Body of pancreas (tissue), 4 donors: ENCODE data around the gene PLPP2.

ENCODE experiments used
- POLR2A ChIP-seq, 3 donors: fragments of 450-650 bp; IDR thresholded peaks; one replicate each; pipeline ENCODE4 v1.6.1; 2016; ENCODE audit warnings: antibody characterized with exemption in 3 of 3, mild to moderate bottlenecking in 2 of 3
- TF ChIP-seq, protein P1 (sequence below), 7 experiments: fragments of 450-650 bp in 4 of 7; fragments of 200-600 bp in 3 of 7; sonication (generic) in 3 of 7; IDR thresholded peaks; one replicate each; pipeline ENCODE4 v1.5.1; 2016 to 2019; ENCODE audit warnings: antibody characterized with exemption in 7 of 7

DNA sequence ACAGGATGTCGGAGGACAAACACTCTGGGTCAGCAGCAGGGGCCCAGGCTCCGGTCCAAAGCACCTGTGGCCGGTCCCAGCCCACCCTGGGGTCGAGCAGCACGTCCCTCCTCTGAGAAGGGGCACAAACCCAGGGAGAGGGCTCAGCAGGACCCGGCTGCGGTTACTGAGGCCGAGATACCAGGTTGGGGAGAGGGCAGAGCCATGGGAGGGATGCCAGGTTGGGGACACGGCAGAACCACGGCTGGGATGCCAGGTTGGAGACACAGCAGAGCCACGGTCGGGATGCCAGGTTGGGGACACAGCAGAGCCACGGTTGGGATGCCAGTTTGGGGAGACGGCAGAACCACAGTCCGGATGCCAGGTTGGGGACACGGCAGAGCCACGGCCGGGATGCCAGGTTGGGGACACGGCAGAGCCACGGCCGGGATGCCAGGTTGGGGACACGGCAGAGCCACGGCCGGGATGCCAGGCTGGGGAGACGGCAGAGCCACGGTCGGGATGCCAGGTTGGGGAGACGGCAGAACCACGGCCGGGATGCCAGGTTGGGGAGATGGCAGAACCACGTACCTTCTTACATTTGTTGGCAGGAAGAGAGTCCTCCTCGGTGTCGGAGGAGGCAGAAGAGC, 34.8 kb upstream of the PLPP2 start:
- TF ChIP-seq, protein P1, sequence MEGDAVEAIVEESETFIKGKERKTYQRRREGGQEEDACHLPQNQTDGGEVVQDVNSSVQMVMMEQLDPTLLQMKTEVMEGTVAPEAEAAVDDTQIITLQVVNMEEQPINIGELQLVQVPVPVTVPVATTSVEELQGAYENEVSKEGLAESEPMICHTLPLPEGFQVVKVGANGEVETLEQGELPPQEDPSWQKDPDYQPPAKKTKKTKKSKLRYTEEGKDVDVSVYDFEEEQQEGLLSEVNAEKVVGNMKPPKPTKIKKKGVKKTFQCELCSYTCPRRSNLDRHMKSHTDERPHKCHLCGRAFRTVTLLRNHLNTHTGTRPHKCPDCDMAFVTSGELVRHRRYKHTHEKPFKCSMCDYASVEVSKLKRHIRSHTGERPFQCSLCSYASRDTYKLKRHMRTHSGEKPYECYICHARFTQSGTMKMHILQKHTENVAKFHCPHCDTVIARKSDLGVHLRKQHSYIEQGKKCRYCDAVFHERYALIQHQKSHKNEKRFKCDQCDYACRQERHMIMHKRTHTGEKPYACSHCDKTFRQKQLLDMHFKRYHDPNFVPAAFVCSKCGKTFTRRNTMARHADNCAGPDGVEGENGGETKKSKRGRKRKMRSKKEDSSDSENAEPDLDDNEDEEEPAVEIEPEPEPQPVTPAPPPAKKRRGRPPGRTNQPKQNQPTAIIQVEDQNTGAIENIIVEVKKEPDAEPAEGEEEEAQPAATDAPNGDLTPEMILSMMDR (IDR thresholded peaks at IDR 0.05) = no peak
- no peak for TF ChIP-seq POLR2A (IDR thresholded peaks at IDR 0.05)
